HG02623 (cell line): ENCODE results near the gene C1orf50.

ENCODE experiments used
- ATAC-seq: cut with Tn5 transposase; IDR thresholded peaks from one replicate; pipeline ENCODE4 v1.9.1; 2021; ENCODE audit warnings: moderate library complexity; ENCODE audit not compliant: unreplicated experiment

C1orf50 gene

GRCh38 chr1:42758641-42759040 is 8.4 kb upstream of the C1orf50 start:
- ATAC-seq = no peak

DNA sequence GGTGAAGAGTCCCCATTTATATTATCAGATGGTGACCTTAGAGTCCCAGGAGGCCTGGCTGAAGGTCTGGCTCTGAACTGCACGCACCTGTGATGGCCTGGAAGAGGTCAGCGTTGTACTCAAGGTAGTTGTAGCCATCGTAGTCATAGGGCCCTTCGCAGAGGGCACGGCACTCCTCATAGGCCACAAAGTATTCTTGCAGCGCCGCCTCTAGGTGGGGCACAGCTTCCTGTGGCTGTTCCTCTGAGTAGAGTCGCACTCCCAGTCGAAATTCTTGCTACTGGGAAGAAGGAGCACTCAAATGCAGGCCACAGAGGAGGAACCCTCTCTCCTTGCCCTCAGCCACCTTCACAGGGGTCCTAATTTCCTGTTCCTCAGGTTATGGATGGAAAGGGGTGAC is 7.9 kb upstream of the C1orf50 start:
- ATAC-seq = no peak

DNA sequence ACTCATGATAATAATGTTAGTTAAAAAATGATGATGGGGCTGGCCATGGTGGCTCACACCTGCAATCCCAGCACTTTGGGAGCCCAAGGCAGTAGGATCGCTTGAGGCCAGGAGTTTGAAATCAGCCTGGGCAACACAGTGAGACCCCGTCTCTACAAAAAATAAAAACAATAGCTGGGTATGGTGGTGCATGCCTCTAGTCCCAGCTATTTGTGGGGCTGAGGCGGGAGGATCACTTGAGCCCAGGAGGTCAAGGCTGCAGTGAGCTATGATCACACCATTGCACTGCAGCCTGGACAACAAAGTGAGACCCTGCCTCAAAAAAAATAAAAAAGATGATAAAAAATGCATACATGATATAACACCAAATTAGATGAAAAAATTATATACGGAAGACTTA is 5.5 kb upstream of the C1orf50 start:
- ATAC-seq = no peak

DNA sequence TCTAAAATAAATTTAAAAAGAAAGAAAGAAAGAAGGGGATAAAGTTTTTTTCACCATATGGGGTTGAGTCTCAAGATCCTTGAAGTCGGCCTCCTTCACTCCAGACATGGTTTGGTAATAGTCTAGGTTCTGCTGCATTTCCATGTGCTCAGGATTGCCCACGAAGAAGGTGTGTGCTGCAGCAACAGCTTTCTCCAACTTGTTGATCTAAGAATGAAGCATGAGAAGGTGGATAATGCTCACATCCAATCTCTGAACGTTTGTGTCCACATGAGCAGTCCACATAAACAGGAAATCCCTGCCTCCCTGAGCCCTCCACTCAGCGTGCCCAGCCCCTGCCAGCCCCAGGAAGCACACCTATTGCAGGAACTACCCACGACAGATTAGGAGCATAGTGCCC is 4.8 kb upstream of the C1orf50 start:
- no peak for ATAC-seq

- ATAC-seq = no peak
These were observed 1.8 kb upstream of the C1orf50 start for GRCh38 chr1:42765269-42765668.

- ATAC-seq = peak; percentile 21
These were observed 963 bp upstream of the C1orf50 start for GRCh38 chr1:42765832-42766740.

DNA sequence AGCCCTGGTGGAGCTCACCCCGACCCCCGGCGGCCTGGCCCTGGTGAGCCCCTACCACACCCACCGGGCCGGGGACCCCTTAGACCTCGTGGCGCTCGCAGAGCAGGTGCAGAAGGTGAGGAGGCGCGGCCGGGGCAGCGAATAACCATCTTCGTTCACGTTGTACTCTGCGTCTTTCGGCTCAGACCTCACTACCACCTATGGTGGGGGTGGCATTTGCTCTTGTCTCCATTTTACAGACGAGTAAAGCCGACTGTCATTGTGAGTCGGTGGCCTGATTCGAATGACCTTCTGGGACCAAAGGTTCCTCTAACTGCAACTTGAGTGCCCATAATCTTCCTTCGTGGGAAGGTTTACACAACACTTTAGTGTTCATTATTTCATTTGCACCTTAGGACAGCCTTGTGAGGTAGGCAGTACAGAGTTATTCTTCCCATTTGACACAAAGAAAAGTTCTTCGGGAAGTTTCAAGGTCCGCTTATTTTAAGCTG is 506 bp downstream of the C1orf50 start:
- ATAC-seq = peak; percentile 11

- ATAC-seq = no peak
These were observed 1.1 kb downstream of the C1orf50 start for GRCh38 chr1:42768172-42768571.

DNA sequence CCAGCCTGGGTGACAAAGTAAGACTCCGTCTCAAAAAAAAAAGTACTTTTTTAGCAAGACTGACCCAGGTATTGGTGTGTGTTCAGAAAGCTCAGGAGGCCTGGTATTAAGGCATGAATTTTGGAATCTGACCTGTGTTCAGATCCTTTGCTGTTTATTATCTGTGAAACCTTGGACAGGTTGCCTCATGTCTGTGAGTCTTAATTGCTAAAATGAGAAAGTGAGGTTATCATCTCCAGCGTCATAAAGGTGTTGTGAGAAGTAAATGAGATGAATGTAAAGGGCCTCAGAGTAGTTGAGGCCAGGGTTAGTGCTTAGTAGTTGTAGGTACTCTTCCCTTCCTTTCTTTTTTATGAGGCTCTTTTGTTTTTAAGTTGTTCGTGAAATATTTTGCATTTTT is 2.8 kb downstream of the C1orf50 start:
- no peak for ATAC-seq

DNA sequence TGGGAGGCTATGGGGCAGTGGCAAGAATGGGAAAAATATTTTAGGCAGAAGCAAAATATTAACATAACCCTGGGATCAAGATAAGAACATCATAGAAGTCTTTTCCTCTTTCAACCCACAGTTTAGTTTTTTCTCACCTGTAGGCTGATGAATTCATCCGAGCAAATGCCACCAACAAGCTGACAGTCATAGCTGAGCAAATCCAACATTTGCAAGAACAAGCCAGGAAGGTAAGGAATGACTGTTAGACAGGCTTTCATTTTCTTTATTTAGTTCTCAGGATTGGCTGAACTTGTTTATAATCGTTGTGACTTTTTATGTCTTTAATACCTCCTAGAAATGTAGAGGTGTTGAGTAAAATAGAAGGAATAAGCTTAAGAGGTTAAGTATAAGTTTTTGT is 6.4 kb downstream of the C1orf50 start:
- ATAC-seq = no peak

- no peak for ATAC-seq
These were observed 8.0 kb downstream of the C1orf50 start for GRCh38 chr1:42774928-42775526.

DNA sequence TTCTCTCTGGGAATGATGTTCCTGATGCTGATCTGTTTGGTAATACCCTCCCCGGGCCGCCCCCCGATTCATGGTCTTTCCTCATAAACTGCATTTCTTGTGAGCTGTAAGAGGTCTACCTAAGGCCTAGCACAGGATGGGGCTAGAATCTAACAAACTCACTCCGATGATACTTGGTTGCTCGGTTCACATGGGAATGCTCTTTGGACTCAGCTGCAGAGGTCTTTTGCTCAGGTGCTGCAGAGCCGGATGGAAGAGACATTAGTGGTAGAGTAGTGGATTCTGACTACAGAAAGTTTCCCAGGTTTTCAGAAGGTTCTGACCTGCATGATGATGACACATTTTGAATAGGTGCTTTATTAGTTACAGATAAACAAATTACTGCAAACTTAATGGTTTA is 9.5 kb downstream of the C1orf50 start:
- ATAC-seq = no peak

DNA sequence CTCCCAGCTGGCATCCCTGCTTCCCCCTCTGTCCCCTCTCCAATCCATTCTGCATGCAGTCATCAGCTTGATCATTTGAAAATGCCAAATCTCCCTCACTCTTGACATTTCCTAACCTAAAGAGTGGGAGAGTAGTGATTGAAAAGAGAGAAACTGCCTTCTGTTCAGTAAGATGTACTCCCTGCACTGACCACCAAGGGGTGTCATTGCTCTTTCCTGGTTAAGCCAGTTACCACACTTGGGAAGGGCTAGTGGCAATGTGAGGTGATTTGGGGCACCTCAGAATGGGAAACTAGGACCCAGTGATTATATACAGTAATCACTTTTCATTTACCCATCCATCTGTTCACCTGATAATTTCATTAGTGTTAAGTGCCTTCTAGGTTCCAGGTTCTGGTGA is 10.8 kb downstream of the C1orf50 start:
- no peak for ATAC-seq

DNA sequence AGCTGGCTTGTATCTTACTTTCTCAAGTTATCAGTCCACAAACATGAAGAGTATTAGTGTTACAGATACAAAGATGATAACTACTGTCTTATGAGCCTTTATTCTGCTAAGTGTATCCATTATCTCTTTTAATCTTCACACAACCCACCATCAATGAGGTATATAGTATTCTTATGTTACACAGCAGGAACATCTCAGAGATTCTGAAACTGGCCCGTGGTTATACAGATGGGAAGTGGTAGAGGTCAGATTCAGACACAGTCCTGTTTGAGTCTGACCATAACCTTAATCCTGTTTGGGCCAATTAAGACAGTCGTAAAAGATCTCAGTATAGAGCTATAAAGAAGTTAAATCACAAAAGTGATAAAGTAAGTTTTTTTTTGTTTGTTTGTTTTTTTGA is 12.7 kb downstream of the C1orf50 start:
- no peak for ATAC-seq

- ATAC-seq = no peak
These were observed 13.1 kb downstream of the C1orf50 start for GRCh38 chr1:42780176-42780575.

DNA sequence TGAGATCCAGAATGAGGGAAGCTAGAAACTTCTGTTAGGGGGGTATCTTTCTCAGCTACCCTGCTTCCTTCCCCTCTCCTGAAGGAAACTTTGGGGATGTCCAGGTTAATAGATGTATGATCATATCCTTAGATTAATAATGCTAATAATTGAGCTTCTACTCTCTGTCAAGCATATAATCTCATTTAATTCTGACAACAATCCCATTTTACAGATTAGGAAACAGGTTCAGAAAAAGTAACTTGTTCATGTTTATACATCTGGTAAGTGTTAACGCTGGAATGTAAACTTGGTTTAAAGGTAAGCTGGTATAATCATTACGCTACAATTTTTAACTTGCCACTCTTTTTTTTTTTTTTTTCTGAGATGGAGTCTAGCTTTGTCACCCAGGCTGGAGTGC is 16.0 kb downstream of the C1orf50 start:
- no peak for ATAC-seq

DNA sequence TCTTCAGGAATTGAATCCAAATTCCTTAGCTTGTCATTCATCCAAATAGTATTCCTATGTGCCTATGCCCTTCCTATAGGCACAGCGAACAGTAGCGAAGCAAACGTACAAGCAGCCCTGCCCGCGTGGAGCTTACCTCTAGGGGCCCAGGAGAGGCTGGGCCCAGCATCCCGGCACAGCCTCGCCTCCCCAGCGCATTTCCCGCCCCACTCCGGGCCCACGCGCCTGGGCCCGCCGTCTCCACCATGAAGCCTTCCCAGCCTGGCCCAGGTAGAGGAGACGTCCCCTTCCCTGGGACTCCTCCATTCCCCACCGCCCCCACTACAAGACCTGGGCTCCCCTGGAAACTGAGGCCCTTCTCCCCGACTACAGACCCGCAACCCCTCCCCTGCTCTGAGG is 17.5 kb downstream of the C1orf50 start:
- ATAC-seq = no peak

DNA sequence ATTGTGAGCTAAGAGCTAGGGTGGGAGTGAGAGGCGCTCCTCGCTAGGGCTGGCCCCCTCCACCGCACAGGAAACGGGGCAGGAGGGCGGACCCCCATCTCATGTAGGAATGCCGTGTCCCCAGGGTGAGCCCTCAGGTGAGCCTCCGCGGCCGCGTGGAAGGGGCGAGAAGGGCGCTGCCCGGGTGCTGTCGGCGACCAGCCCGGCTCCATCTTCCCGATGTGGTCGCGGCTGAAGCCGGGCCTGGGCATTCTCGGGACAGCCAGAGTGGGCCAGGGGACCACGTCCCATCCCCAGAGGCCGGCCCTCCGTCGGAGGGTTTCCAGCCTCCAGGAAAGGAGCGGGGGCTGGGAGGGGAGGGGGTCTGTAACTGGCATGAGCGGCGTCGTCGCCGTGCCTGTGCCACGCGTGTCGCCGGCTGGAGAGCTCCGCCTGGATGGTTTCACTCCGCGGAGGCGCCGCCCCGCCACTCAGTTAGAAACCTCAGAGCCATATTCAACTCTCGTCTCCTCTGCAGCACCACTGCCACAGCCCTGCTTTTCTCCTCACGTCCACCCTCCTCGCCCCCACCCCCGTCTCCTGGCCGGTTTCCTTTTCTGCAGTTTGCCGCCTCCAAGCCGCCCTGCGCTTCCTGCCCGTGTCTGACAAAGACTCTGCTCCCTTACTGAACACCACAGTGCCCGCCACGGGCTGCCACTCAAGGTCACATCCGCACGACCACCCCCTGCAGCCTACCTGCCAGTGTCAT is 18.1 kb downstream of the C1orf50 start, which contains the start of gene TMEM269:
Gene TMEM269, plus strand, starts transcription at position 46 of the 748 bp plus-strand sequence. CDS start 4,903 bp downstream, outside the sequence.
- ATAC-seq = no peak

DNA sequence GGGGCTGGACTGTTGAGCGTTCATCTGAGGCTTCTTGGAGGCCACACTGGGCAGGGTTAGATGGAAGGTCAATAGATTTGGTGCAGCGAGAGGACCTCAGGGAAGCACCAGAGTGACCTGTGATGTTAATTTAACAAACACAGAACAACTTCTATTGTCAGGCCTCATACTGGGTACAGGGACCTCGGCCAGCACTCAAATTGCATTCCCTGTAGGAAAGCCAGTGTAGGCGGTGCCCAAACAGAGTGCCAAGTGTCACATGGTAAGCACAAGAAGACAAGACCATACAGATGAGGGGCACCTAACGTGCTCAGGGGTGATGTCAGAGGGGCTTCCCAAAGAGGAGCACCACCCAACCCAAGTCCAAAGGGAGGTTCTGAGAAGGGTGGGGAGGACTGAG is 19.0 kb downstream of the C1orf50 start:
- ATAC-seq = no peak

DNA sequence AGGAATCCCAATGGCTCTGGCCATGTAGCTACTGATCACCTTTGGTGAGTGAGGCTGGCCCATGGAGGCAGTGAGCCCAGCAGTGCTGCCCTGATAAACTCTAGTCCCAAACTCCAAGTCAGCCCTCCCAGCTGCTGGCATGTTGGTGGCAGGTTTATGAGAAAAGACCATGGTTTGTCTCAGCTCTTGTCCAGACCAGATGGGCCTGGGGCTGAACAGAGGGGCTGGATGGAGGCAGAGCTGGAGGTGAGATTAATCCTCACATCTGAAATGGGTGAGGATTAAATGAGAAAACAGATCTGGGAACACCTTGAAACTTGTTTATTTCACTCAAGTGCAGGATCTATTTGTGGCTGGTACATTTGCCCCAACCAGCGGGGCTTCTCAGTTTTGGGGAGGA is 21.0 kb downstream of the C1orf50 start:
- ATAC-seq = no peak

GRCh38 chr1:42793824-42794223 is 26.8 kb downstream of the C1orf50 start:
- no peak for ATAC-seq

DNA sequence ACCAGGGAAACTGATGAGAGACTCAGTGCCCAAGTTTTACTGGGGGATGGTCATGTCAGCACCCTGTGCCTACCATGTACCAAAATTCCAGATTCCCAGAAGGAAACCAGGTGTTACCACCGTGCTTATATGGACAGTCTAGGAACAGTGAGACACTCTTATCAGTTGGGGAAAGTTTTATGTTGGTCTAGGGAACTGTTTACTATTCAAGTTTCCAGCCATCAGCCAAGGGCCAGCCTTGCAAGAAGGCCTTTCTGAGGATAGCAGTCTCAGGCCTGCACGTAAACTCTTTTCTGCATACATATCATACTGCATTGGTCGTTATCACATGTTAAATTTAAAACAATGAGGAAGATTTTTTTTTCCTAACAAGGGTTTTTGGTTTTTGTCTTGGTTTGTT is 30.4 kb downstream of the C1orf50 start:
- no peak for ATAC-seq
